Non-pigmented ciliary epithelial cell (primary cell): ENCODE measurements around the gene ELP4.
A peak's percentile ranks its signal among the peaks of the same experiment; 100 is the strongest.
"Not testable (repeated sequence)": the region's sequence is repeated elsewhere in the genome, so short reads cannot be mapped to it uniquely, and the experiment has no call there.

Experiments used
- DNase-seq: peaks from one replicate; pipeline ENCODE4 v3.0.0-alpha.2; 2010; ENCODE audit warnings: low read depth

ELP4 gene

GRCh38 chr11:31555938-31556337 lies 46.4 kb downstream of the ELP4 start:
- no peak for DNase-seq

- DNase-seq, result no peak
Observed at GRCh38 chr11:31558001-31558400, 48.4 kb downstream of the ELP4 start.

GRCh38 chr11:31560842-31561476 lies 51.4 kb downstream of the ELP4 start:
- DNase-seq, result no peak

GRCh38 chr11:31564517-31564916 lies 55.0 kb downstream of the ELP4 start:
- not testable (repeated sequence) for DNase-seq

GRCh38 chr11:31574133-31574532 lies 64.6 kb downstream of the ELP4 start:
- not testable (repeated sequence) for DNase-seq

GRCh38 chr11:31575764-31576163 lies 66.2 kb downstream of the ELP4 start:
- DNase-seq, result not testable (repeated sequence)

- not testable (repeated sequence) for DNase-seq
Observed at GRCh38 chr11:31579412-31579811, 69.8 kb downstream of the ELP4 start.

- DNase-seq, result no peak
Observed at GRCh38 chr11:31582697-31583096, 73.1 kb downstream of the ELP4 start.

- DNase-seq, result no peak
Observed at GRCh38 chr11:31598454-31598853, 88.9 kb downstream of the ELP4 start.

- no peak for DNase-seq
Observed at GRCh38 chr11:31601635-31602282, 92.2 kb downstream of the ELP4 start.

- no peak for DNase-seq
Observed at GRCh38 chr11:31606893-31607292, 97.3 kb downstream of the ELP4 start.

- no peak for DNase-seq
Observed at GRCh38 chr11:31607914-31608313, 98.3 kb downstream of the ELP4 start.

GRCh38 chr11:31608995-31609394 lies 99.4 kb downstream of the ELP4 start:
- no peak for DNase-seq

- no peak for DNase-seq
Observed at GRCh38 chr11:31610544-31610943, 101.0 kb downstream of the ELP4 start.

GRCh38 chr11:31617246-31617645 lies 107.7 kb downstream of the ELP4 start:
- DNase-seq, result no peak

GRCh38 chr11:31619980-31620379 lies 110.4 kb downstream of the ELP4 start:
- DNase-seq, result no peak

- no peak for DNase-seq
Observed at GRCh38 chr11:31620434-31620833, 110.9 kb downstream of the ELP4 start.

GRCh38 chr11:31625868-31626267 lies 116.3 kb downstream of the ELP4 start:
- no peak for DNase-seq

GRCh38 chr11:31628111-31628510 lies 118.5 kb downstream of the ELP4 start:
- DNase-seq, result no peak

GRCh38 chr11:31636983-31637382 lies 127.4 kb downstream of the ELP4 start:
- no peak for DNase-seq

- no peak for DNase-seq
Observed at GRCh38 chr11:31640611-31641010, 131.0 kb downstream of the ELP4 start.

- no peak for DNase-seq
Observed at GRCh38 chr11:31641477-31642062, 132.0 kb downstream of the ELP4 start.

GRCh38 chr11:31643857-31644256 lies 134.3 kb downstream of the ELP4 start:
- DNase-seq, result no peak

- peak; percentile 88 for DNase-seq
Observed at GRCh38 chr11:31645747-31646146, 136.2 kb downstream of the ELP4 start.
